Measurements from ENCODE around the gene NDEL1.

NDEL1 gene

GRCh38 chr17:8499614-8500013 lies 63.9 kb downstream of the NDEL1 start:
- ChIA-PET CTCF (interaction anchor here (1.0 kb wide), 1 partner anchor 17 kb away, joined by 3 read pairs; no protein-coding TSS in a partner anchor), POLR2A (no interaction called here)
- TF ChIP-seq, protein P1, sequence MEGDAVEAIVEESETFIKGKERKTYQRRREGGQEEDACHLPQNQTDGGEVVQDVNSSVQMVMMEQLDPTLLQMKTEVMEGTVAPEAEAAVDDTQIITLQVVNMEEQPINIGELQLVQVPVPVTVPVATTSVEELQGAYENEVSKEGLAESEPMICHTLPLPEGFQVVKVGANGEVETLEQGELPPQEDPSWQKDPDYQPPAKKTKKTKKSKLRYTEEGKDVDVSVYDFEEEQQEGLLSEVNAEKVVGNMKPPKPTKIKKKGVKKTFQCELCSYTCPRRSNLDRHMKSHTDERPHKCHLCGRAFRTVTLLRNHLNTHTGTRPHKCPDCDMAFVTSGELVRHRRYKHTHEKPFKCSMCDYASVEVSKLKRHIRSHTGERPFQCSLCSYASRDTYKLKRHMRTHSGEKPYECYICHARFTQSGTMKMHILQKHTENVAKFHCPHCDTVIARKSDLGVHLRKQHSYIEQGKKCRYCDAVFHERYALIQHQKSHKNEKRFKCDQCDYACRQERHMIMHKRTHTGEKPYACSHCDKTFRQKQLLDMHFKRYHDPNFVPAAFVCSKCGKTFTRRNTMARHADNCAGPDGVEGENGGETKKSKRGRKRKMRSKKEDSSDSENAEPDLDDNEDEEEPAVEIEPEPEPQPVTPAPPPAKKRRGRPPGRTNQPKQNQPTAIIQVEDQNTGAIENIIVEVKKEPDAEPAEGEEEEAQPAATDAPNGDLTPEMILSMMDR (IDR thresholded peaks at IDR 0.05; ENCODE audit: control extremely low read depth, extremely low read depth, low read depth, missing control alignments): no peak

DNA sequence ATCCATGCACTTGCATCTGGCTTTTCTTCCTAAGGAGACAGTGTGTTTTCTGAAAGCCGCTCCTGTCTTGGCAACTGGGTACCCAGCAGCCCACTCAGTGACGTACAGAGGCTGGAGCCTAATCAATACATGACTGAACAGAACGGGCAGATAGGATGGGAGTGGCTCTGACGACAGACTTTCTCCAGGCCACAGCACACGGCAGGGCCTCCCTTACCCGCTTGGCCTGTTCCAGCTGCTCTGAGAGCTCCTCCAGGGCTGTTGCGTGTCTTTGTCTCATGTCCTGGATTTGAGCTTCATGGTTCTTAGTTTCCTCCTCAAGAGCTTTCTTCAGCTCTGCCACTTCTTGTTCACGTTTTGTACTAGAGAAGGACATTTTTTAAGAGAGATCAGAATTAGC lies 64.9 kb downstream of the NDEL1 start:
- ChIA-PET POLR2A (no interaction called here), CTCF (interaction anchor here (0.7 to 1.2 kb wide), 2 partner anchors 63 to 180 kb away, joined by 3 read pairs; no protein-coding TSS in a partner anchor)
- DNase-seq (ENCODE audit: extremely low spot score): no peak
- TF ChIP-seq, protein P1 (IDR thresholded peaks at IDR 0.05; ENCODE audit: control extremely low read depth, extremely low read depth, low read depth, missing control alignments): no peak

More at GRCh38 chr17:8499614-8500013, 63.9 kb downstream of the NDEL1 start:
- DNase-seq (ENCODE audit: extremely low spot score): no peak

GRCh38 chr17:8502126-8502525 lies 66.4 kb downstream of the NDEL1 start:
- ChIA-PET CTCF (interaction anchor here (1.1 kb wide), 1 partner anchor 24 kb away, joined by 3 read pairs; no protein-coding TSS in a partner anchor), POLR2A (no interaction called here)
- DNase-seq (ENCODE audit: extremely low spot score): no peak
- TF ChIP-seq, protein P1 (IDR thresholded peaks at IDR 0.05; ENCODE audit: control extremely low read depth, extremely low read depth, low read depth, missing control alignments): no peak

GRCh38 chr17:8503368-8503767 lies 67.7 kb downstream of the NDEL1 start:
- no peak for DNase-seq (ENCODE audit: extremely low spot score)
- ChIA-PET POLR2A (no interaction called here), CTCF (interaction anchor here (1.3 kb wide), 1 partner anchor 8 kb away, joined by 4 read pairs; no protein-coding TSS in a partner anchor)
- TF ChIP-seq, protein P1 (IDR thresholded peaks at IDR 0.05; ENCODE audit: control extremely low read depth, extremely low read depth, low read depth, missing control alignments): no peak

DNA sequence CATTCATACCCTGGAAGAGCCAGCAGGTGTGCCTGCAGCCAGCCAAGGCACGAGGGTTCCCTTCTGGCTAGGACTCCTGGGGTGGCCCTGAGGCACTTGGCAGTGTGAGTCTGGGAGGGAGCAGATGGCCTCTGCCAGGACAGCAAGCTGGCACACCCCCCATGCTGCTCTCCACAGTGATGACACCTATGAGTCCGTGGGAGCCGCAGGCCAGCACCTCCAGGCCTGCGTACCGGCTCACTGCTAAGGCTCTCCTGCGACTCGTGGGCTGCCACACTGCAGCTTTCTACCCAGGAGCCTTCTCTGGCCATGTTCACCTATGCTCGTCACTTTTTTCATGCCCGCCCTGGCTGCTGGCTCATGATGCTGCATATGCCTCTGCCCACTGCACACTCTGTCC lies 68.1 kb downstream of the NDEL1 start:
- no peak for DNase-seq (ENCODE audit: extremely low spot score)
- ChIA-PET CTCF (interaction anchor here (1.3 kb wide), 1 partner anchor 9 kb away, joined by 4 read pairs; no protein-coding TSS in a partner anchor), POLR2A (no interaction called here)
- TF ChIP-seq, protein P1 (IDR thresholded peaks at IDR 0.05; ENCODE audit: control extremely low read depth, extremely low read depth, low read depth, missing control alignments): no peak

GRCh38 chr17:8504460-8505207 lies 69.0 kb downstream of the NDEL1 start:
- CTCF ChIA-PET: no interaction called here
- TF ChIP-seq, protein P1 (IDR thresholded peaks at IDR 0.05; ENCODE audit: control extremely low read depth, extremely low read depth, low read depth, missing control alignments): no peak
- POLR2A ChIA-PET: no interaction called here

More at GRCh38 chr17:8504460-8505207, 69.0 kb downstream of the NDEL1 start:
- no peak for DNase-seq (ENCODE audit: extremely low spot score)
